Chondrocyte (in vitro differentiated cells): ENCODE data around the gene PPP2R2C. TPM values are rescaled to one million over a fixed set of nuclear protein-coding genes. Genes with fewer than 3 reads are reported as not detected.

Source experiments
- DNase-seq: peaks from one replicate; pipeline ENCODE4 v3.0.0; 2021; ENCODE audit warnings: mixed read lengths, low spot score
- H3K27ac Mint-ChIP-seq: one replicate; pipeline ENCODE4 v1.8.0; 2021; ENCODE audit warnings: mild to moderate bottlenecking, moderate library complexity, mixed read lengths; ENCODE audit not compliant: unreplicated experiment
- H3K27me3 Mint-ChIP-seq: 2 replicates; pipeline ENCODE4 v1.8.0; 2021; ENCODE audit warnings: low read depth, mixed read lengths
- H3K36me3 Mint-ChIP-seq: 2 replicates; pipeline ENCODE4 v1.8.0; 2021; ENCODE audit warnings: low read depth, mixed read lengths
- H3K4me1 Mint-ChIP-seq: 2 replicates; pipeline ENCODE4 v1.8.0; 2021; ENCODE audit warnings: low read depth, mild to moderate bottlenecking, mixed read lengths
- H3K4me3 Mint-ChIP-seq: one replicate; pipeline ENCODE4 v1.8.0; 2021; ENCODE audit warnings: mild to moderate bottlenecking, moderate library complexity, mixed read lengths; ENCODE audit not compliant: unreplicated experiment
- H3K9me3 Mint-ChIP-seq: 2 replicates; pipeline ENCODE4 v1.8.0; 2021; ENCODE audit warnings: low read depth, mixed read lengths
- CTCF ChIP-seq: fragments of 200-600 bp; sonication (generic); IDR thresholded peaks from 2 replicates; pipeline ENCODE4 v1.5.0; 2021; ENCODE audit warnings: antibody characterized with exemption, mild to moderate bottlenecking, moderate library complexity
- total RNA-seq: library from RNA; stranded (reverse); gene quantifications from 3 replicates; pipeline ENCODE4 v1.2.1, GENCODE V29; 2021

The PPP2R2C gene
- total RNA-seq, 1 donor from 2014 or later = 0.10 TPM

DNA sequence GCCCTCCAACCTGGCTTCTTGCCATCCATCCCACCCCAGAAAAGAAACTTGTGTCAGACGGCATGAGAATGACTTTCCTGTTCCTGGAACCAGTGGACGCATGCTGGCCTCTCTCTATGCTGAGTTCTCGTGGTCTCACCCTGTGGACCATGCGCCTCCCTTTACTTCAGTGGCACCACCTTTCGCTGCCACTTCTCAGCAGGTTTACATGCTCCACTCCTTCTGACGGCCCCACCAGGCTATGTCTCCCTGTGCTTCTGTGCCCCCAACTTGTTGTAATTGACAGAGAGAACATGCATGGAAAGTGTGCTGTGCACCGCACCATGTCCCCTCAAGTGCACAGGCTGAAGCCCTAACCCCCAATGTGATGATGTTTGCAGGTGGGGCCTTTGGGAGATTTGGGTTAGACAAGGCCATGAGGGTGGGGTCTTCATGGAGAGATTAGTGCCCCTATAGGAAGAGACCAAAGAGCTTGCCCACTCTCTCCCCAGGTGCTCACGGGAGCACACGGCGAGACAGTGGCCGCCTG, 3.1 kb upstream of the PPP2R2C start:
- Mint-ChIP-seq H3K9me3 (peaks cover 3% of the 10 kb centered on the region), H3K27me3 (peaks cover 49% of the 10 kb centered on the region), H3K4me3 (no peak overlapping the region), H3K36me3 (no peaks in the 10 kb centered on the region), H3K4me1 (peaks cover 4% of the 10 kb centered on the region), H3K27ac (no peak overlapping the region)
- TF ChIP-seq CTCF = no peak
- no peak for DNase-seq

DNA sequence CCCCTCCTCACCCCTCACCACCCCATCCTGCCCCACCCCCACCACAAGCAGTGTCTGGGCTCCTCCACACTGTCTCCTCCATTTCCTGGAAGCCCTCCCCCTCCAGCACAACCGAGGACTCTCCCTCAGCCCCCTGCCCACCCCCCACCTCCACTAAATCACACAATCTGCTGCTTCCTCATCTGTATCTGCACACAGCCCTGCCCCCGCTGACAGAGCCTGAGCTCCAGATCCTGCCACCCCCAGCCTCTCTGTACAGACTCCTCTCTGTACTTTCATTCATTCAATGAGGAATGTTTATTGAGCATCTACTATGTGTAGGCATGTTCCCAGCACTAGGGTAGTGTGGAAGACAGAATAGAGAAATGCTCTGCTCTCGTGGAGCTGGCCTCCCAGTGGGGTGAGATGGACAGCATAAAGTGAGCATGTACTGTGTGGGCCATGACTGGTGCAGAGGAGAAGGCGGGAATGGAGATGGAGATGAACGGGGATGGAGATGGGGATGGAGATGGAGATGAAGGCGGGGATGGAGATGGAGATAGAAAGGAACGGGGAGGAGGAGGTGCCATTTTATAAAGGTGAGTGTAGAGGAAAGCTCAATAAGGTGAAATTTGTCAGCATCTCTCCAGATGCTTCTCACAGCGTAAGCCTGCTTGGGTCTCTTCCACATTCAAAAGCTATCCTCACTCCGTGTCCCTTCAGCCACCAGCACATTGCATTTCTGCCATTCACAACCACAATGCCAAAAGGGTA, 2.5 kb upstream of the PPP2R2C start:
- no peak for TF ChIP-seq CTCF
- H3K4me3 Mint-ChIP-seq = no peak overlapping the region
- H3K36me3 Mint-ChIP-seq = no peaks in the 10 kb centered on the region
- no peak overlapping the region for H3K27ac Mint-ChIP-seq
- peaks cover 3% of the 10 kb centered on the region for H3K9me3 Mint-ChIP-seq
- DNase-seq = no peak
- peaks cover 52% of the 10 kb centered on the region for H3K27me3 Mint-ChIP-seq
- H3K4me1 Mint-ChIP-seq = peaks cover 8% of the 10 kb centered on the region

- TF ChIP-seq CTCF = peak; percentile 46
- Mint-ChIP-seq H3K9me3 (peaks cover 3% of the 10 kb centered on the region), H3K27ac (no peak overlapping the region), H3K27me3 (peaks cover 54% of the 10 kb centered on the region), H3K4me1 (peaks cover 8% of the 10 kb centered on the region), H3K36me3 (no peaks in the 10 kb centered on the region), H3K4me3 (no peak overlapping the region)
- no peak for DNase-seq
Measured at GRCh38 chr4:6474053-6474568, 1.7 kb upstream of the PPP2R2C start.

DNA sequence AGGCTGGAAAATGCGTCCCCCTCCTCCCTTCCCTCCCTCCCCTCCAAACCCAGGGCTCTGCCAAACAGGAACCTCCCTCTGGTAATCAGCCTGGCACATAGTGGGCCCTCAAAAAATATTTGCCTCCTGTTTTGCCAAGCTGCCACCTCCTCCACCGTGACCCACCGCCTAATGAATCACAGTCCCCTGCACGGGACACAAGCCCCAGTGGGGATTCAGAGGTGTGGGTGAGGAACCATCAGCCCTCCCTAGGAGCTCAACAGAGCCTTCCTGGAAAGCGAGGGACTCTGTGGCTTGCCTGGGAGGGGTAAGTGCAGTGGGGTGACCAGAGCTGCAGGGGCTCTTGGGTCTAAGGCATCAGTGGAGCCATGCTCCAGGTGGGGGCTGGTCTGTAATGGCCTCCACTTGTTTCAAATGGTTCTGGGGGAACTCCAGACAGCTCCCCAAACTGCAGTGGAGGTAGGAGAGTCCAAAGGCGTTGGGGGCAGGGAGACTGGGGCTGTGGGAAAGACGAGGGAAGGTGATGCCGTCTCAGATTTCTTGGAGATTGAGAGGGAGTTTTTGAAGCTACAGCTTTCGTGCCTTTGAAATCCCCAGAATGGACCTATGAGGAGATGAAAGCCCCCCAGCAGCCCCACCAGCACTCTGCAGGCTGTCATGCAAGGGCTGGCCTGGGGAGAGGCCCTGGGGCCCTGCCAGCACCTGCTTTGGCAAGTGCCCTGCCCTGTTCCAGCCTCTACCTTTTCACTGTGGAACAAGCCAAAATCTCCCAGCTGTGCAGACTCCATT, 1.0 kb upstream of the PPP2R2C start:
- TF ChIP-seq CTCF = no peak
- no peaks in the 10 kb centered on the region for H3K36me3 Mint-ChIP-seq
- no peak overlapping the region for H3K4me3 Mint-ChIP-seq
- DNase-seq = no peak
- H3K9me3 Mint-ChIP-seq = peaks cover 3% of the 10 kb centered on the region
- no peak overlapping the region for H3K27ac Mint-ChIP-seq
- peaks cover 8% of the 10 kb centered on the region for H3K4me1 Mint-ChIP-seq
- peaks cover 54% of the 10 kb centered on the region for H3K27me3 Mint-ChIP-seq

GRCh38 chr4:6472008-6472386, 417 bp downstream of the PPP2R2C start:
- DNase-seq = no peak
- no peak for TF ChIP-seq CTCF
- Mint-ChIP-seq H3K27ac (no peak overlapping the region), H3K4me1 (peaks cover 8% of the 10 kb centered on the region), H3K36me3 (no peaks in the 10 kb centered on the region), H3K27me3 (peaks cover 60% of the 10 kb centered on the region), H3K9me3 (peaks cover 3% of the 10 kb centered on the region), H3K4me3 (no peak overlapping the region)
